OCI-M2 (cell line): Measurements from ENCODE around the gene TBC1D14.
"Not testable (repeated sequence)": the region's sequence is repeated elsewhere in the genome, so short reads cannot be mapped to it uniquely, and the experiment has no call there.

Experiments
- DNase-seq: peaks from one replicate; lab custom pipeline; 2025; ENCODE audit not compliant: unreplicated experiment; lab: John Stamatoyannopoulos, UW

Gene TBC1D14

GRCh38 chr4:6908432-6909112 lies 1.1 kb upstream of the TBC1D14 start:
- no peak for DNase-seq

GRCh38 chr4:6909970-6910339 lies 329 bp downstream of the TBC1D14 start:
- DNase-seq = no peak

- DNase-seq = no peak
Measured at GRCh38 chr4:6910340-6910959, 824 bp downstream of the TBC1D14 start.

GRCh38 chr4:6910960-6911874 lies 1.6 kb downstream of the TBC1D14 start:
- DNase-seq = no peak

GRCh38 chr4:6911917-6912316 lies 2.3 kb downstream of the TBC1D14 start:
- DNase-seq = not testable (repeated sequence)

GRCh38 chr4:6912441-6912840 lies 2.8 kb downstream of the TBC1D14 start:
- no peak for DNase-seq

GRCh38 chr4:6913350-6913905 lies 3.8 kb downstream of the TBC1D14 start:
- DNase-seq = no peak

GRCh38 chr4:6914448-6914847 lies 4.8 kb downstream of the TBC1D14 start:
- no peak for DNase-seq

GRCh38 chr4:6915041-6916005 lies 5.7 kb downstream of the TBC1D14 start:
- no peak for DNase-seq

GRCh38 chr4:6916069-6916586 lies 6.5 kb downstream of the TBC1D14 start:
- DNase-seq = no peak

GRCh38 chr4:6916587-6917460 lies 7.2 kb downstream of the TBC1D14 start:
- DNase-seq = peak; percentile 60

- DNase-seq = no peak
Measured at GRCh38 chr4:6917461-6918271, 8.0 kb downstream of the TBC1D14 start.

- no peak for DNase-seq
Measured at GRCh38 chr4:6918338-6918737, 8.7 kb downstream of the TBC1D14 start.

GRCh38 chr4:6920171-6920570 lies 10.5 kb downstream of the TBC1D14 start:
- no peak for DNase-seq

GRCh38 chr4:6923507-6923906 lies 13.9 kb downstream of the TBC1D14 start:
- DNase-seq = no peak

GRCh38 chr4:6924361-6924779 lies 14.7 kb downstream of the TBC1D14 start:
- DNase-seq = no peak

- no peak for DNase-seq
Measured at GRCh38 chr4:6925357-6925836, 15.8 kb downstream of the TBC1D14 start.

- DNase-seq = no peak
Measured at GRCh38 chr4:6926081-6926480, 16.5 kb downstream of the TBC1D14 start.
